ENCODE data around the gene SEMA5A. TPM values are rescaled to one million over a fixed set of nuclear protein-coding genes. Genes with fewer than 3 reads are reported as not detected.
A peak's percentile ranks its signal among the peaks of the same experiment; 100 is the strongest.

Gene SEMA5A
- total RNA-seq, 1 experiment from 2014 or later = 18.6 TPM

GRCh38 chr5:9514968-9515367, 30.9 kb downstream of the SEMA5A start:
- DNase-seq (ENCODE audit: low read depth) = no peak

DNA sequence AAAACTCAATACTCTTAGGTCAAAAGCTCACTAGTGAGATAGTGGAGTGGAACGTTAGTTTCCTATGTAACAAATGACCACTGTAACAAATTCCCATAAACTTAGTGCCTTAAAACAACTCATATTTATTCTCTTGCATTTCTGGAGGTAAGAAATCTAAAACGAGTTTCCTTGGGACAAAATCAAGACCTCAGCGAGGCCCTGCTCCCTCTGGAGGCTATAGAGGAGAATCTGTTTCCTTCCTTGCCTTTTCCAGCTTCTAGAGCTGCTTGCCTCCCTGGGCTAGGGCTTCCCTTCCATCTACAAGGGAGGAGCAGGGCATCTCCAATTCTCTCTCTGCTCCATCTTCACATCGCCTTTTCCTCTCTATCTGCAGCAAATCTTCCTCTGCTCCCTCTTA, 32.0 kb downstream of the SEMA5A start:
- DNase-seq (ENCODE audit: low read depth) = peak; percentile 51

DNA sequence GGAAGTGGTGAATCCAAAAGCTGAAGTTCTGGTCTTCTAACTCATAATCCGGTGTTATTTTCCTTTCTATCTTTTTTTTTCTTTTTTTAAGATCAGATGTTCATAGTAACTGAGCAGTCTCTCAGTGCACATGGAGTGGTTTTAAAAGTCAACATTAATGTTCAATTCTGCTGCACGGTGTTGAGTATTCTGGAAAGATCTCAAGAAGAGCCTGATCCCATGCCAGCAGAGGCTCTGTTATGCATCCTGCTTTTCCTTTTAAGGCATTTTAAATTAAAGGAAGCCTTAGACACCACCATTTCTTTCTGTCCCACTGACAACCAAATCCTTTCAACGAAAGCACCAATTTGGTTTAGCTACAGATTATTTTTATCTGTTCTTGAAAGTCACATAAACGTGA, 33.4 kb downstream of the SEMA5A start:
- DNase-seq (ENCODE audit: low read depth) = no peak

GRCh38 chr5:9507974-9508373, 37.9 kb downstream of the SEMA5A start:
- DNase-seq (ENCODE audit: low read depth) = peak; percentile 78

DNA sequence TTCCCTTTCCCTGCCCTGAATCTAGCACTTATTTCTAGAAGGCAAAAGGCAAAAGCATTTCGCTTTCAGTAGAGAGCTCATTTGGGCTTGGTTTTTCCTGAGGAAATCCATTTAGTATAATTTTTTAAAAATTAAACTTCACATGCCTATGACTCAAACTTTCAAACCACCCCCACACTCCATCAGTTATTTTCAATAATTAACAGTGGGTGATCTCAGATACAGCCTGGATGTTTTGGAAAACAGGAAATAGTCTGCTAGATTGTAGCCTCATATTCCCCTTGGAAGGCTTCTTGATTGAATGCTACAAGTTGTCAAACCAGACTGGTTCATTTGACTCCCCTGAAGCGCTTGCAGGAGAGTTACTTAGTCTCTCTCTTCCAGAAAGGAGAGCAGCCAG, 40.6 kb downstream of the SEMA5A start:
- DNase-seq (ENCODE audit: low read depth) = no peak

GRCh38 chr5:9502864-9503263, 43.0 kb downstream of the SEMA5A start:
- no peak for DNase-seq (ENCODE audit: low read depth)

- no peak for DNase-seq (ENCODE audit: low read depth)
These were observed 43.6 kb downstream of the SEMA5A start for GRCh38 chr5:9502050-9502834.

- DNase-seq (ENCODE audit: low read depth) = no peak
These were observed 45.2 kb downstream of the SEMA5A start for GRCh38 chr5:9500625-9501024.

DNA sequence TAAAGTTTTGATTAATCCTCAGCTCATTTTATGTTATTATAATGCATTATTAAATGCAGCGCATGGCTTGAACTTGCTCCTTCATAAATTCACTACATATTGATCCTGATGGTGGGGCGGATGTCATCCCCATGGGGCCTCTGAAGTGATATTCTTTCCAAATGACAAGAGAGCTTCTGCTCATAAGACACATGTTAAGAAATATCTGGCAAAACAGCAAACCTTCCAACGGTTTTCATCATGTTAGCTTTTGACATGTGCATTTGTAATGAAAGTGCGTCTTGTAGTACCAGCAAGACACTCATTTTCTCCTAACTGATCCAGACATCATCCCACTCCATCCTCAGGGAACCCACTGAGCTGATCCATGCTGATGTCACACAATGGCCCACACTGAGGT, 45.7 kb downstream of the SEMA5A start:
- no peak for DNase-seq (ENCODE audit: low read depth)

GRCh38 chr5:9499498-9499876, 46.4 kb downstream of the SEMA5A start:
- DNase-seq (ENCODE audit: low read depth) = no peak

DNA sequence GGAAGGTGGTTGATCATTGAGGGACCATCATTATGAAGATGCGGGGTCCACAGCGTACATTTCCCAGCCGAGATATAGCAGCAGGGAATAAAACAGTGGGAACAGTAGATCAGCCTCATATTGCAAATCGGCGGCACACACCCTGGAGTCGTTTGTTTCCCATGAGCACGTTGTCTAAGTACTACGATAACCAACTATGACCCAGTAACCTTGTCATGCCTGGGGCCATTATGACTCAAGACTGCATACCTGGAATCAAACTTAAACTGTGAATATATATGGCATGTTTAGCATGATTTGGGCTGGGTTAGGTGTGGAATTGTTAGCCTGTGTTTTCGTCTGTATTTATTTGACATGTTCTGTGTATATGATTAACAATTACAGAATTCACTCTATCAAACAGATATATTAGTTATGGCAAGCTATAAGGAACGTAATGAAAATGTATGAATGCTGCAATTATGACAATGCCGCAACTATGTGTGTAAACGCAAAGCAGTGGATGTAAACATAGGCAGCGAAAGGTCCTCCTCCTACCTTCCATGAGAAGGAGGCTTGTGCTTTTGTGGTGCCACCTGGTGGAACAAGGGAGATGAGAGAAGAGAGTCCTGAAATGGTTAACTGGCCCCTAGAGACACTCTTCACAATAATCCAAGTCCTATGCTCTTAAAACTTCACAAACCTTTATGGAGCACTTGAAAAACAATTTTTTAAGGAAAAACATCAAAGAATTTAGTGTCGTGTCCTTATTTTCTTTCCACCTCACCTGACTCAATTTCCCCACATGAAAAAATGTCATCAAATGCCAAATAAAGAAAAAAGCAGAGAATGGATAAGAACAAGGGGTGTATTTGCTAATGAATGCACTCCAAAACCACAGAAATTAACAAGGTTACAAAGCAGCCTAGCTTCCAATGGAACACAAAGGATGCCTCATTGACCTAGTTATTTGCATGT, 47.1 kb downstream of the SEMA5A start:
- peak; percentile 62 for DNase-seq (ENCODE audit: low read depth)

DNA sequence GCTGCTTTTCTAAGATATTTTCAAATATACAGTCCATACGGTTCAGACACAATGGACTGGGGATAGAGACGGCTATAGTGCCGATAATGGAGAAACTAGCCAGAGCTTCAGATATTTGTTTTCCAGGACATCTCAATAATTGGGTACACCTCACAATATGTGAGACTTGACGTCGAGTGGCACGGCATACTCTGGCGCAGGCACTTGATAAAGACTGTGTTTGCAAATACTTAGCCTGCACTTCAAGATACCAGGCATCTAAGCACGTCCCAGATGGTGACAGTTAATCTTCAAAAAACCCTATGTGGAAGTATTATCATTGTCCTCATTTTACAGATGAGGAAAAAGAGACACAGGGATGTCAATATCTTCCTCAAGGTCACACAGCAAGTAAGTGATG, 48.5 kb downstream of the SEMA5A start:
- DNase-seq (ENCODE audit: low read depth) = no peak

DNA sequence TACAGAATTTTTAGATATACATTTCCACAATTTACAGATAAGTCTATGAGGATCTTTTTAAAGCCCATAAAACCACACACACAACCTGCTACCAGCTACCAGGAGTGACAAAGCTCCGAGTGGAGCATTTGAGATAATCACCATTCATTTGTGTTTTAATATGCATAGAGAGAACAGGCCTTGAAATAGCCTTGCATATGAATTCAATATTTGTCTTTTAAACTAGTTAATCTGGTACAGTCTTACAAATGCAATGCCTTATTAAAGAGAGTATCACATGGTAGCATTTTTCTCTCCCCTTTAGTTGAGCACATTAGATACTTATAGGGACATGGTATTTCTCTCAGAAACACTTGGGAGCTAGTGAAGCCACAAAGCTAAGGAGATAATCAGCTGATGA, 49.1 kb downstream of the SEMA5A start:
- DNase-seq (ENCODE audit: low read depth) = no peak

GRCh38 chr5:9495121-9495520, 50.8 kb downstream of the SEMA5A start:
- no peak for DNase-seq (ENCODE audit: low read depth)

GRCh38 chr5:9494301-9494700, 51.6 kb downstream of the SEMA5A start:
- DNase-seq (ENCODE audit: low read depth) = no peak

- DNase-seq (ENCODE audit: low read depth) = no peak
These were observed 55.3 kb downstream of the SEMA5A start for GRCh38 chr5:9490494-9491097.

DNA sequence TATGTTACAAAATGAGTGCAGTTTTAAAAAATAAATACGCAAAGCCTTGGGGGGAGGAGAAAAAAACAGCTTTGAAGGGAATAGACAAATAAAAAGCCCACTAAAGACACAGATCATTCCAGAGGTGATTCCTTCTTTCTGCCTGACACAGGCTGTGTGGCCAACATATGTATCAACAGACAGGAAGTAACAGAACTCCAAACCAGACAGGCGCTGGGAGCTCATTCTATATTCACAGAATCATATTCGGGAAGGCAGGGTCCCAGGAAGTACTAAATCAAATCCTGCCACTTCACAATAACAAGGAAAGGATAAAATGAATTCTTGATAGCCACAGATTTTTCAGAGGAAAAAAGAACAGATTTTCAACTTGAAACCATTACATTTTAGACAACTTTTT, 62.1 kb downstream of the SEMA5A start:
- DNase-seq (ENCODE audit: low read depth) = peak; percentile 44

- peak; percentile 22 for DNase-seq (ENCODE audit: low read depth)
These were observed 62.6 kb downstream of the SEMA5A start for GRCh38 chr5:9483243-9483642.

GRCh38 chr5:9482381-9482780, 63.5 kb downstream of the SEMA5A start:
- no peak for DNase-seq (ENCODE audit: low read depth)

GRCh38 chr5:9480499-9480898, 65.4 kb downstream of the SEMA5A start:
- DNase-seq (ENCODE audit: low read depth) = no peak

DNA sequence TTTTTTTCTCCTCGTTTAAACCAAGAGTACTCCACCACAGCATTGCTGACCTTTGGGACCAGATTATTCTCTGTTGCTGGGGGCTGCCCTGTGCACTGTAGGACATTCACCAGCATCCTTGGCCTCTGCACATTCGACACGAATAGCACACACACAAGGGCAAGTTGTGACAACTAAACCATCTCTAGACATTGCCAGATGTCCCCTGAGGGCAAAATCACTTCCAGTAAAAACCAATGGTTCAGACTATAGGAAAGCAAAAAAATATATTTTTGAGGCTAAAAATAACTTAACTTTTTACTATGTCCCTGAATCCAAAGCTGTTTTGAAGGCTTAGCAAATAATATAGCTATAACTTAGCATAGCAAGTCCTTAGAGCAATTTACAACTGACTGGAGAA, 65.9 kb downstream of the SEMA5A start:
- DNase-seq (ENCODE audit: low read depth) = peak; percentile 24

GRCh38 chr5:9479361-9479760, 66.5 kb downstream of the SEMA5A start:
- DNase-seq (ENCODE audit: low read depth) = peak; percentile 74

DNA sequence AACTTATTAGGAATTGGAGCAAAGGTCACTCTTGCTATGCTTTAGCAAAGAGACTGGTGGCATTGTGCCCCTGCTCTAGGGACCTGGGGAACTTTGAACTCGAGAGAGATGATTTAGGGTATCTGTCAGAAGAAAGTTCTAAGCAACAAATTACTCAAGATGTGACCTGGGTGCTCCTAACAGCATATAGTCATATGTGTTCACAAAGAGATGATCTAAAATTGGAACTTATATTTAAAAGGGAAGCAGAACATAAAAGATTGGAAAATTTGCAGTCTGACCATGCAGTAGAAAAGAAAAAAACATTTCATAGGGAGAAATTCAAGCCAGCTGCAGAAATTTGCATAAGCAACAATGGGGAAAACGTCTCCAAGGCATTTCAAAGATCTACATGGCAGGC, 68.3 kb downstream of the SEMA5A start:
- DNase-seq (ENCODE audit: low read depth) = no peak

Measured in M059J (cell line).